Thyroid gland (tissue), 4 donors: ENCODE data around the gene PTPRG.
A peak's percentile ranks its signal among the peaks of the same experiment; 100 is the strongest.

Experiments used
- POLR2A ChIP-seq, 2 donors: fragments of 450-650 bp; IDR thresholded peaks; one replicate each; pipeline ENCODE4 v1.6.1; 2017; ENCODE audit warnings: antibody characterized with exemption in 2 of 2, mild to moderate bottlenecking in 2 of 2, moderate library complexity in 1 of 2
- TF ChIP-seq, protein P1 (sequence below), 6 experiments: fragments of 200-600 bp in 3 of 6; fragments of 450-650 bp in 3 of 6; sonication (generic) in 3 of 6; IDR thresholded peaks; one replicate each; pipeline ENCODE4 v1.5.1; 2016 to 2019; ENCODE audit warnings: antibody characterized with exemption in 6 of 6, mild to moderate bottlenecking in 2 of 6, inconsistent platforms in 1 of 6, moderate library complexity in 1 of 6

DNA sequence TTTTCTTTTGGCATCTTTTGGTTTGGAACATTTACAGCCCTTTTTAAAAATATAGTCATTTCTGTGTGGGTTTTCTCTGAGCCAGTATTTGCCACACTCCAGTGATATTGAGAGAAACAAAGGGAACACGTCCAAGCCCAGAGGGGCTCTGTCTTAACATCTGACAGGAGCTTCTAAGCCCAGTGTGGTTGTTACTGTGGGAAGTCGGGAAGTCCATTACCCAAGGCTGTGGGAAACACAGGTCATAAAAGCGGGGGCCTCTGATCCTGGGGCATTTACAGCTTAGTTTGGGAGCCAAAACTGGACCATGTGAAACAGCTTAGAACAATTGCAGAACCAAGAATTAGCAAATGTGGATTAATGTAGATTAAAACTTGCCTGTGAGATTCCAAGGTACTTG, 123.0 kb downstream of the PTPRG start:
- TF ChIP-seq, protein P1, sequence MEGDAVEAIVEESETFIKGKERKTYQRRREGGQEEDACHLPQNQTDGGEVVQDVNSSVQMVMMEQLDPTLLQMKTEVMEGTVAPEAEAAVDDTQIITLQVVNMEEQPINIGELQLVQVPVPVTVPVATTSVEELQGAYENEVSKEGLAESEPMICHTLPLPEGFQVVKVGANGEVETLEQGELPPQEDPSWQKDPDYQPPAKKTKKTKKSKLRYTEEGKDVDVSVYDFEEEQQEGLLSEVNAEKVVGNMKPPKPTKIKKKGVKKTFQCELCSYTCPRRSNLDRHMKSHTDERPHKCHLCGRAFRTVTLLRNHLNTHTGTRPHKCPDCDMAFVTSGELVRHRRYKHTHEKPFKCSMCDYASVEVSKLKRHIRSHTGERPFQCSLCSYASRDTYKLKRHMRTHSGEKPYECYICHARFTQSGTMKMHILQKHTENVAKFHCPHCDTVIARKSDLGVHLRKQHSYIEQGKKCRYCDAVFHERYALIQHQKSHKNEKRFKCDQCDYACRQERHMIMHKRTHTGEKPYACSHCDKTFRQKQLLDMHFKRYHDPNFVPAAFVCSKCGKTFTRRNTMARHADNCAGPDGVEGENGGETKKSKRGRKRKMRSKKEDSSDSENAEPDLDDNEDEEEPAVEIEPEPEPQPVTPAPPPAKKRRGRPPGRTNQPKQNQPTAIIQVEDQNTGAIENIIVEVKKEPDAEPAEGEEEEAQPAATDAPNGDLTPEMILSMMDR (IDR thresholded peaks at IDR 0.05): no peak
- TF ChIP-seq POLR2A (IDR thresholded peaks at IDR 0.05): peak in 1 of 2 donors; percentile 49
